Gastrocnemius medialis (tissue), 4 donors: ENCODE data around the gene SLC12A9. TPM values are rescaled to one million over a fixed set of nuclear protein-coding genes. Genes with fewer than 3 reads are reported as not detected.

Experiments
- ATAC-seq, 2 donors: fragments of 150-250 bp; one replicate each; pipeline ENCODE4 v1.9.1; 2016
- DNase-seq, 2 donors: peaks; one replicate each; pipeline ENCODE4 v3.0.0-alpha.2; 2019
- H3K27ac ChIP-seq, 4 donors: fragments of 200-600 bp; sonication (generic); 1 replicate in 1 of 4; 2 replicates in 3 of 4; pipeline ENCODE4 v1.5.1; 2016 to 2018; ENCODE audit warnings: mild to moderate bottlenecking in 2 of 4, moderate library complexity in 1 of 4
- H3K27me3 ChIP-seq, 3 donors: fragments of 200-600 bp; sonication (generic) in 2 of 3; 1 replicate in 1 of 3; 2 replicates in 2 of 3; pipeline versions ENCODE4 v1.5.1 to v1.6.0; 2016 to 2019; ENCODE audit warnings: mild to moderate bottlenecking in 1 of 3, moderate library complexity in 1 of 3
- H3K36me3 ChIP-seq, 2 donors: fragments of 200-600 bp; sonication (generic) in 1 of 2; one replicate each; pipeline ENCODE4 v1.5.1; 2017 to 2018
- H3K4me1 ChIP-seq, 2 donors: fragments of 200-600 bp; sonication (generic) in 1 of 2; one replicate each; pipeline ENCODE4 v1.5.1; 2016 to 2017; ENCODE audit warnings: mild to moderate bottlenecking in 2 of 2
- H3K4me3 ChIP-seq, 4 donors: fragments of 200-600 bp; sonication (generic) in 3 of 4; 1 replicate in 1 of 4; 2 replicates in 3 of 4; pipeline ENCODE4 v1.5.1; 2016 to 2019; ENCODE audit warnings: mild to moderate bottlenecking in 2 of 4
- H3K9me3 ChIP-seq, 3 donors: fragments of 200-600 bp; sonication (generic) in 2 of 3; 1 replicate in 1 of 3; 2 replicates in 2 of 3; pipeline ENCODE4 v1.5.1; 2016 to 2019
- CTCF ChIP-seq, 5 experiments: fragments of 450-650 bp in 3 of 5; fragments of 200-600 bp in 2 of 5; sonication (generic) in 2 of 5; IDR thresholded peaks in 4 of 5; conservative IDR thresholded peaks in 1 of 5; 1 replicate in 4 of 5; 2 replicates in 1 of 5; pipeline ENCODE4 v1.5.1; 2016 to 2019; ENCODE audit warnings: antibody characterized with exemption in 5 of 5, mild to moderate bottlenecking in 3 of 5, moderate library complexity in 3 of 5
- POLR2A ChIP-seq, 2 donors: fragments of 450-650 bp; IDR thresholded peaks; one replicate each; pipeline ENCODE4 v1.6.1; 2017; ENCODE audit warnings: antibody characterized with exemption in 2 of 2, mild to moderate bottlenecking in 2 of 2, moderate library complexity in 2 of 2
- in situ Hi-C, 4 donors: fragments of 200-750 bp; cut with MboI; loops; one replicate each; pipeline versions ENCODE4 v1.15.0 to v1.8.0; 2017; ENCODE audit warnings: low sequenced_read_pairs in 4 of 4
- intact Hi-C: fragments of 100-400 bp; cut with DNase I; formaldehyde crosslinking; loops from one replicate; pipeline ENCODE4 v1.15.1; 2023; ENCODE audit warnings: low total_unique reads
- total RNA-seq, 4 donors: library from RNA; depleted of rRNA; stranded (reverse); fragments of >200 nt; gene quantifications; one replicate each; pipeline versions ENCODE4 v1.1.0 to v1.2.3, GENCODE V29; 2016

SLC12A9 gene
- total RNA-seq, 4 donors from 2014 or later, result 2.5 to 4.3 (median 3.8) TPM

- Histone ChIP-seq H3K27me3 (no peaks in the 10 kb centered on the region), H3K9me3 (no peaks in the 10 kb centered on the region), H3K27ac (no peak overlapping the region), H3K36me3 (no peaks in the 10 kb centered on the region), H3K4me3 (no peak overlapping the region), H3K4me1 (peaks cover 0 to 4% of the 10 kb centered on the region in 2 donors)
- ATAC-seq (no peak), DNase-seq (no peak)
- intact Hi-C loops (loop anchor here (10.0 kb wide), 1 partner anchor 246 kb away; the partner anchor contains the start of gene MOSPD3), in situ Hi-C loops (loop anchor here in 3 of 4 donors (10.0 to 25.0 kb wide), 5 partner anchors 149 to 424 kb away; partner anchors contain the start of genes POP7 (in 2 of the 3), SPACDR (in 2 of the 3), EPO (in 1 of the 3) and FBXO24 (in 1 of the 3))
- TF ChIP-seq CTCF (IDR thresholded peaks at IDR 0.05 in 4 of 5, conservative IDR thresholded peaks at IDR 0.05 in 1 of 5), result no peak
- no peak for TF ChIP-seq POLR2A (IDR thresholded peaks at IDR 0.05)
Measured at GRCh38 chr7:100860702-100861615, 8.4 kb downstream of the SLC12A9 start.

GRCh38 chr7:100861616-100861985, 9.1 kb downstream of the SLC12A9 start:
- Histone ChIP-seq H3K27ac (no peak overlapping the region), H3K27me3 (peaks cover 0 to under 1% (median 0%) of the 10 kb centered on the region in 3 donors), H3K9me3 (no peaks in the 10 kb centered on the region), H3K4me1 (peaks cover 1 to 10% of the 10 kb centered on the region in 2 donors), H3K36me3 (no peaks in the 10 kb centered on the region), H3K4me3 (no peak overlapping the region)
- intact Hi-C loops (loop anchor here (10.0 kb wide), 1 partner anchor 247 kb away; the partner anchor contains the start of gene MOSPD3), in situ Hi-C loops (loop anchor here in 3 of 4 donors (10.0 to 25.0 kb wide), 5 partner anchors 149 to 424 kb away; partner anchors contain the start of genes POP7 (in 2 of the 3), SPACDR (in 2 of the 3), EPO (in 1 of the 3) and FBXO24 (in 1 of the 3))
- no peak for ATAC-seq
- no peak for TF ChIP-seq CTCF (IDR thresholded peaks at IDR 0.05 in 4 of 5, conservative IDR thresholded peaks at IDR 0.05 in 1 of 5)
- TF ChIP-seq POLR2A (IDR thresholded peaks at IDR 0.05), result no peak
- DNase-seq, result no peak

- TF ChIP-seq POLR2A (IDR thresholded peaks at IDR 0.05), result no peak
- TF ChIP-seq CTCF (IDR thresholded peaks at IDR 0.05 in 4 of 5, conservative IDR thresholded peaks at IDR 0.05 in 1 of 5), result no peak
- Histone ChIP-seq H3K27ac (no peak overlapping the region), H3K4me1 (peaks cover 3 to 18% of the 10 kb centered on the region in 2 donors), H3K36me3 (no peaks in the 10 kb centered on the region), H3K4me3 (no peak overlapping the region), H3K9me3 (no peaks in the 10 kb centered on the region), H3K27me3 (peaks cover 3 to 7% (median 7%) of the 10 kb centered on the region in 3 donors)
- ATAC-seq, result no peak
- in situ Hi-C loops (loop anchor here in 3 of 4 donors (10.0 to 25.0 kb wide), 5 partner anchors 151 to 426 kb away; partner anchors contain the start of genes POP7 (in 2 of the 3), SPACDR (in 2 of the 3), EPO (in 1 of the 3) and FBXO24 (in 1 of the 3)), intact Hi-C loops (loop anchor here (10.0 kb wide), 1 partner anchor 249 kb away; the partner anchor contains the start of gene MOSPD3)
- DNase-seq, result no peak
Measured at GRCh38 chr7:100863406-100863950, 11.0 kb downstream of the SLC12A9 start.

GRCh38 chr7:100864263-100864845, 11.8 kb downstream of the SLC12A9 start:
- intact Hi-C loops, result loop anchor here (10.0 kb wide), 1 partner anchor 250 kb away; the partner anchor contains the start of gene MOSPD3
- ATAC-seq (no peak), DNase-seq (no peak)
- peaks cover 3 to 18% of the 10 kb centered on the region in 2 donors for H3K4me1 ChIP-seq
- TF ChIP-seq CTCF (IDR thresholded peaks at IDR 0.05 in 4 of 5, conservative IDR thresholded peaks at IDR 0.05 in 1 of 5) (no peak), POLR2A (IDR thresholded peaks at IDR 0.05) (no peak)
- H3K9me3 ChIP-seq, result no peaks in the 10 kb centered on the region
- peaks cover 3 to 7% (median 7%) of the 10 kb centered on the region in 3 donors for H3K27me3 ChIP-seq
- no peak overlapping the region for H3K27ac ChIP-seq
- H3K4me3 ChIP-seq, result no peak overlapping the region
- in situ Hi-C loops, result loop anchor here in 3 of 4 donors (10.0 to 25.0 kb wide), 5 partner anchors 152 to 427 kb away; partner anchors contain the start of genes POP7 (in 2 of the 3), SPACDR (in 2 of the 3), EPO (in 1 of the 3) and FBXO24 (in 1 of the 3)
- no peaks in the 10 kb centered on the region for H3K36me3 ChIP-seq
